ENCODE results near the gene PCDHGB3.
A peak's percentile ranks its signal among the peaks of the same experiment; 100 is the strongest.

PCDHGB3 gene

DNA sequence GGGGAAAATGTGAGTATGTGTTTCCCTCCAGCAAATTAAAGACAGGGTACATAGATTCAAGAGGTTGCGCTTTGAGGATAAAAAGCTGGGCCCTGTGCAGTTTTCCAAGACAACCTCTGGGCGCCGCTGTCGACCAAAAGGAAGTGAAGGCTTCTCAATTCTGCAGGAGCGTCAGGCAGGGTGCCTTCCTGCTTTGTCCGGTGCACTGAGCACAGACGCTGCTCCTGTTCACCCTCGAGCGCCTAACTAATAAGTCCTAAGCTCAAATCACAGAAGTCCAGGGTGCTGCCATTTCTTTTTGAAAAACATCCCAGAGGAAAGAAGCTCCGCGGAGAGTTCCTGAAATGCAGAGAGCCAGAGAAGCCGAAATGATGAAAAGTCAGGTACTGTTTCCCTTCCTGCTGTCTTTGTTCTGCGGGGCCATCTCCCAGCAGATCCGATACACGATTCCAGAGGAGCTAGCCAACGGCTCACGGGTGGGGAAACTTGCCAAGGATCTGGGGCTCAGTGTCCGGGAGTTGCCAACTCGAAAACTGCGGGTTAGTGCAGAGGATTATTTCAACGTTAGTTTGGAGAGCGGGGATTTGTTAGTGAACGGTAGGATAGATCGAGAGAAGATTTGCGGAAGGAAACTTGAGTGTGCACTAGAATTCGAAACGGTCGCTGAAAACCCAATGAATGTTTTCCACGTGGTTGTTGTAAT lies 20.0 kb upstream of the PCDHGB3 start, which contains the start of gene PCDHGB1:
TSS of gene PCDHGB1 (plus strand) at position 183 of the 703 bp plus-strand sequence. CDS start at position 345, 162 bp downstream.
- peak within 1 kb of the TSS; percentile 59 for H3K4me3 ChIP-seq (ENCODE audit: low read length)
- DNase-seq (ENCODE audit: low read depth): peak; percentile 69
- TF ChIP-seq, protein P1, sequence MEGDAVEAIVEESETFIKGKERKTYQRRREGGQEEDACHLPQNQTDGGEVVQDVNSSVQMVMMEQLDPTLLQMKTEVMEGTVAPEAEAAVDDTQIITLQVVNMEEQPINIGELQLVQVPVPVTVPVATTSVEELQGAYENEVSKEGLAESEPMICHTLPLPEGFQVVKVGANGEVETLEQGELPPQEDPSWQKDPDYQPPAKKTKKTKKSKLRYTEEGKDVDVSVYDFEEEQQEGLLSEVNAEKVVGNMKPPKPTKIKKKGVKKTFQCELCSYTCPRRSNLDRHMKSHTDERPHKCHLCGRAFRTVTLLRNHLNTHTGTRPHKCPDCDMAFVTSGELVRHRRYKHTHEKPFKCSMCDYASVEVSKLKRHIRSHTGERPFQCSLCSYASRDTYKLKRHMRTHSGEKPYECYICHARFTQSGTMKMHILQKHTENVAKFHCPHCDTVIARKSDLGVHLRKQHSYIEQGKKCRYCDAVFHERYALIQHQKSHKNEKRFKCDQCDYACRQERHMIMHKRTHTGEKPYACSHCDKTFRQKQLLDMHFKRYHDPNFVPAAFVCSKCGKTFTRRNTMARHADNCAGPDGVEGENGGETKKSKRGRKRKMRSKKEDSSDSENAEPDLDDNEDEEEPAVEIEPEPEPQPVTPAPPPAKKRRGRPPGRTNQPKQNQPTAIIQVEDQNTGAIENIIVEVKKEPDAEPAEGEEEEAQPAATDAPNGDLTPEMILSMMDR (conservative IDR thresholded peaks at IDR 0.05; ENCODE audit: low read length): peak; percentile 72

DNA sequence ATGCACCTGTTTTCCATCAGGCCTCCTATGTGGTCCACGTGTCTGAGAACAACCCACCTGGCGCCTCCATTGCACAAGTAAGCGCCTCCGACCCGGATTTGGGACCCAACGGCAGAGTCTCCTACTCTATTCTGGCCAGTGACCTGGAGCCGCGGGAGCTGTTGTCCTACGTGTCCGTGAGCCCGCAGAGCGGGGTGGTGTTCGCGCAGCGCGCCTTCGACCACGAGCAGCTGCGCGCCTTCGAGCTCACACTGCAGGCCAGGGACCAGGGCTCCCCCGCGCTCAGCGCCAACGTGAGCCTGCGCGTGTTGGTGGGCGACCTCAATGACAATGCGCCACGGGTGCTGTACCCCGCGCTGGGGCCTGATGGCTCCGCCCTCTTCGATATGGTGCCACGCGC lies 18.5 kb upstream of the PCDHGB3 start:
- no peak overlapping the region for H3K4me3 ChIP-seq (ENCODE audit: low read length)
- TF ChIP-seq, protein P1 (conservative IDR thresholded peaks at IDR 0.05; ENCODE audit: low read length): no peak
- no peak for DNase-seq (ENCODE audit: low read depth)

DNA sequence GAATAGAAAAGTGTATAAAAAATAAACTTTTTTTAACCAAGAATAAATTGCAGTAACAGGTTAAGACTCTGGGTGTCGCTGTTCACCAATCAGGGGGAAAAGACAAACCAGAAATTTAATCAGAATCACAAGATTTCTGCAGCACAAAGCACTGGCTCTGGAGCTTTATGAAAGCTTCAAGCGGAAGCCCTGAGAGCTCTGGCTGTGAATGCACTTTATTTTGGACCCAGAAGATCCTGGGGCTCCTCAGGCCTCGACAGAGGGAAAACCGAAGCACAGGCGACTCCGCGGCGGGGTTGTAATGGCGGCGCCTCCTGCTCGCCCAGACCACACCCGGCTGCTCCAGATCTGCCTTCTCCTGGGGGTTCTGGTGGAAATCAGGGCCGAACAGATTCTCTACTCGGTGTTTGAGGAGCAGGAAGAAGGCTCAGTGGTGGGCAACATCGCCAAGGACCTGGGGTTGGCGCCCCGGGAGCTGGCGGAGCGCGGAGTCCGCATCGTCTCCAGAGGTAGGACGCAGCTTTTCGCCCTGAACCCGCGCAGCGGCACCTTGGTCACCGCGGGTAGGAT lies 15.1 kb upstream of the PCDHGB3 start, which contains the start of gene PCDHGA4:
TSS of gene PCDHGA4 (plus strand) at position 122 of the 570 bp plus-strand sequence. CDS start at position 209, 87 bp downstream.
- peak within 1 kb of the TSS; percentile 58 for H3K4me3 ChIP-seq (ENCODE audit: low read length)
- TF ChIP-seq, protein P1 (conservative IDR thresholded peaks at IDR 0.05; ENCODE audit: low read length): peak; percentile 64
- peak; percentile 36 for DNase-seq (ENCODE audit: low read depth)

DNA sequence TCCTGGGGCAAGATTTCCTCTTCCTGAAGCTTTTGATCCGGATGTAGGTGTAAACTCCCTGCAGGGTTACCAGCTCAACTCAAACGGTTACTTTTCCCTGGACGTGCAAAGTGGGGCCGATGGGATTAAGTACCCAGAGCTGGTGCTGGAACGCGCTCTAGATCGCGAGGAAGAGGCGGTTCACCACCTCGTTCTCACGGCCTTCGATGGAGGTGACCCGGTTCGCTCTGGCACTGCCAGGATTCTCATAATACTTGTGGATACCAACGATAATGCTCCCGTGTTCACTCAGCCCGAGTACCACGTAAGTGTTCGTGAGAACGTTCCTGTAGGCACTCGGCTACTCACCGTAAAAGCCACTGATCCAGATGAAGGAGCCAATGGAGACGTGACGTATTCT lies 14.4 kb upstream of the PCDHGB3 start:
- H3K4me3 ChIP-seq (ENCODE audit: low read length): peak overlapping the region; percentile 58
- no peak for DNase-seq (ENCODE audit: low read depth)
- TF ChIP-seq, protein P1 (conservative IDR thresholded peaks at IDR 0.05; ENCODE audit: low read length): no peak

DNA sequence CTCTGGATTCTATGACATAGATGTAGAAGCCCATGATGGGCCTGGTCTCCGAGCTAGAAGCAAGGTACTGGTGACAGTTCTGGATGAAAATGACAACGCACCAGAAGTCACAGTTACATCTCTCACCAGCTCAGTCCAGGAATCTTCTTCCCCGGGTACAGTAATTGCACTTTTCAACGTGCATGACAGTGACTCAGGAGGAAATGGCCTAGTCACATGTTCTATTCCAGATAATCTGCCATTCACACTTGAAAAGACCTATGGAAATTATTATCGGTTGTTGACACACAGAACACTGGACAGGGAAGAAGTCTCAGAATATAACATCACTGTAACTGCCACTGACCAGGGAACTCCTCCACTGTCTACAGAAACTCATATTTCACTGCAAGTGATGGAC lies 13.9 kb upstream of the PCDHGB3 start:
- TF ChIP-seq, protein P1 (conservative IDR thresholded peaks at IDR 0.05; ENCODE audit: low read length): no peak
- H3K4me3 ChIP-seq (ENCODE audit: low read length): no peak overlapping the region
- no peak for DNase-seq (ENCODE audit: low read depth)

DNA sequence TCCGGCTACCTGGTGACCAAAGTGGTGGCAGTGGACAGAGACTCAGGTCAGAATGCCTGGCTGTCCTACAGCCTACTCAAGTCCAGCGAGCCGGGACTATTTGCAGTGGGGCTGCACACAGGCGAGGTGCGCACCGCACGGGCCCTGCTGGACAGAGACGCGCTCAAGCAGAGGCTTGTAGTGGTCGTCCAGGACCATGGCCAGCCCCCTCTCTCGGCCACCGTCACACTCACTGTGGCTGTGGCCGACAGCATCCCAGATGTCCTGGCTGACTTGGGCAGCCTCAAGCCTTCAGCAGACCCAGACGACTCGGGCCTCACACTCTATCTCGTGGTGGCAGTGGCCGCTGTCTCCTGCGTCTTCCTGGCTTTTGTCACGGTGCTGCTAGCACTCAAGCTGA lies 13.1 kb upstream of the PCDHGB3 start:
- TF ChIP-seq, protein P1 (conservative IDR thresholded peaks at IDR 0.05; ENCODE audit: low read length): no peak
- DNase-seq (ENCODE audit: low read depth): no peak
- H3K4me3 ChIP-seq (ENCODE audit: low read length): no peak overlapping the region

Measured in AG10803 (cell line).